A549 treated with AZD9567 at 1 μM for 4 hours (cell line): ENCODE results near the gene VTI1B. TPM values are rescaled to one million over a fixed set of nuclear protein-coding genes. Genes with fewer than 3 reads are reported as not detected.

Experiments used
- total RNA-seq: library from RNA; stranded (reverse); fragments of 200-300 nt; extraction: Qiagen RNA extraction; gene quantifications from 5 replicates; pipeline ENCODE4 v1.2.3, GENCODE V29; 2022; ENCODE audit not compliant: insufficient read depth

Gene VTI1B, protein sequence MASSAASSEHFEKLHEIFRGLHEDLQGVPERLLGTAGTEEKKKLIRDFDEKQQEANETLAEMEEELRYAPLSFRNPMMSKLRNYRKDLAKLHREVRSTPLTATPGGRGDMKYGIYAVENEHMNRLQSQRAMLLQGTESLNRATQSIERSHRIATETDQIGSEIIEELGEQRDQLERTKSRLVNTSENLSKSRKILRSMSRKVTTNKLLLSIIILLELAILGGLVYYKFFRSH
- total RNA-seq: 71.8 to 90.6 TPM (median 89.2 TPM) in 5 replicates

GRCh38 chr14:67674480-67675218 lies at the start of gene VTI1B:
Gene VTI1B (minus strand): TSS chr14:67674632. CDS start chr14:67674489, 143 bp downstream.

GRCh38 chr14:67701492-67701891 lies 27.1 kb upstream of the VTI1B start, which contains the start of gene RDH12:
Gene RDH12 (plus strand): TSS chr14:67701886. CDS start chr14:67722643, 20,757 bp downstream.

DNA sequence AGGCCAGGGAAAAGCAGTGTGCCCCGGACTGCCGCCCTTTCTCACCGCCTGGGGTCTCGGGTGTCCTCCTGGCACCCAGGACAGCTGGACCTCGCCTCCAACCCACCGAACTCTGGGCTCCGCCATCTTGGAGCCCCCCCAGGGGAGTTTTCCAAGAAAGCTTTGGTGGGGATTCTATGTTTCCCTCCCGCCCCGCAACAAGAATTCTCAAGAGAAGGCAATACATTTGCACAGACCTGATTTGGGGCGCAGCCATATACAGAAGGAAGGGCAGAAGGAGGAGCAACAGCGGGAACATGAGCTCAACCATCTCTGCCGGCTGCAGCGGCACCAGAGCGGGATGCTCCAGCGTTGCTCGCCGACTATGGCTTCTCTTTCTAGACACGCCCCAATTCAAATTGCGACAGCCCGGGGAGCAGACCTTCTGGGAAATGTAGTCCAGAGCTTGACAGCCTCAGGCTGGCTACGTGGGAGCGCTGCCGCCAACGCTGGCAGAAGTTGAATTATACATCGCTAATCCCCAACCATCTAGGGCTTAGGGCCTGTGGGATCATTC lies 21.0 kb upstream of the VTI1B start, which contains the start of gene RDH11:
Gene RDH11 (minus strand): TSS at position 371 of the 556 bp plus-strand sequence. CDS start 61 bp downstream, at position 310.

DNA sequence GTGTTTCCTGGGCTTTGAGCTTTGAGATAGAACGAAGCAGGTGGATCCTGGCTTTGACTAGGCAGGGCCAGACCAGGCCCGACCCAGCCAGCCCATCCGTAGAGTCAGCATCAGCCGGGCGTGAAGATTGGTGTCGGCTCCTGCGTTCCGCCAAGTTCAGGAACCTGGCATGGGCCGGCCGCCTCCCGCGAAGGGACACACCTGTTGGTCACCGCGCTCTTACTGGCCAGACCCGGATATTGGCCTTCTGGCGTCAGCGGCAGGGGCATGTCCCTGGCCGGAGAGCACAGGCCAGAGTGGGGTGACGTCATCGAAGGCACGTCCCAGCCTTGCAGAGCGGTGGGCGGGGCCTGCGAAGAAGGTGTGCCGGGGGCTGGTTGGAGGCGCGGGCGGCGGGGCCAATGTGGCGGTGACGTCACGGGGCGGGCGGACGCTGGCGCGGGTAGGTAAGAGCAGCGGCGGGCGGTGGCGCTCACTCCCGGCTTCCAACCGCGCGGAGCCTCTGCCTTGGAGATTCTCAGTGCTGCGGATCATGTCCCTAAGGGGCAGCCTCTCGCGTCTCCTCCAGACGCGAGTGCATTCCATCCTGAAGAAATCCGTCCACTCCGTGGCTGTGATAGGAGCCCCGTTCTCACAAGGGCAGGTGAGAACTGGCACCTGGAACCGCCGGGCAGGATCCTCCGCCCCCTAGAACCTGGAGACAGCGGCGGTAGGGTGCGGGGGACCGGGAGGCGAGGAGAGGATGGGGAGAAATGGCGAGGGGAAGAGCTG lies 54.8 kb downstream of the VTI1B start, which contains the start of gene ARG2:
Gene ARG2 (plus strand): TSS at position 475 of the 771 bp plus-strand sequence. CDS start 58 bp downstream, at position 533.

DNA sequence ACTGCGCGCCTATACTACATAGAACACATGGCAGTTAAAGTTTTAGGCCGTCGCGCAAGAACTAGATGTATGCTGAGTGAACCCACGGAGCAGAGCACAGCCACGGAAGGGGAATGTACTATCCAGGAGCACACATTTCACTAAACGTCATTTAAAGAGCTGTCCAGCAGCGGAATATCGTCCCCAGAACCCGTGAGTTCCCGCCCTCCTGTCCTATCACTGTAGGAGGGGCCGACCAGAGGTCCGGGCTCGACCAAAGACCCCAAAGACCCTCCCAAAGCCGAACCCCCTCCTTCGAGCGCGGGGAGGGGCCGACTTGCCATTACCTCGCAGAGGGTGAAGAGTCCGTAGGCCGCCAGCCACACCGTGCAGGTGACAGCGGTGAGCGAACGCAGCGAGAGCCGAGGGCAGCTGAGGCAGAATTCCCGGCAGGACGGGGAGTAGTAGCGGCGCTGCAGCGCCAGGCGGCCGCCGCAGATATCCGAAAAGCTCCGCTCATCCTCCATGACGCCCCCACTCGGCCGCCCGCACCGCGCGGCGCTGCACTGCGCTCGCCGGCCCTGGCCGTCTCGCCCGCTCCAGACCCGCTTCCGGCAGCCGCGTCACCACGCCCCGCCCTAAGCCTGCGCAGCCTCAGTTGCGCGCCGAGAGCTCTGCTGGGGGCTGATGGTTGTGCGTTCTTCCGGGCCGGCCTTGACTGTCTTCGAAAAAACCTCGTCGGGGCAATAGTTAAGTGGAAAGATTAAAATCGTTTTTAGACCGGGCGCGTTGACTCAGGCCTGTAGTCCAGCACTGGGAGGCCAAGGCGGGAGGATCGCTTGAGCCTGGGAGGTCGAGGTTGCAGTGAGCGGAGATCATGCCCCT lies 74.5 kb downstream of the VTI1B start, which contains the start of gene PIGH:
Gene PIGH (minus strand): TSS at position 571 of the 864 bp plus-strand sequence. CDS start 65 bp downstream, at position 506.

Other genes starting within 250 kb of the VTI1B start
- gene TMEM229B, start 185.9 kb downstream of the VTI1B start, total RNA-seq: 0.14 to 0.22 TPM (median 0.17 TPM) in 4 of 5 replicates, not detected in the other
- 3.3 to 4.3 TPM (median 3.6 TPM) in 5 replicates for gene PLEKHH1, start 141.3 kb downstream of the VTI1B start, total RNA-seq
- 17.5 to 23.3 TPM (median 23.0 TPM) in 5 replicates for gene PIGH, start 74.4 kb downstream of the VTI1B start, total RNA-seq
- gene ARG2, start 54.7 kb downstream of the VTI1B start, total RNA-seq: 1.4 to 3.9 TPM (median 2.2 TPM) in 5 replicates
- gene RDH11, start 21.1 kb upstream of the VTI1B start, total RNA-seq: 55.9 to 60.6 TPM (median 59.2 TPM) in 5 replicates
- 0.06 TPM in 1 of 5 replicates, not detected in the others for gene RDH12, start 27.3 kb upstream of the VTI1B start, total RNA-seq
- 4.8 to 5.6 TPM (median 5.2 TPM) in 5 replicates for gene ZFYVE26, start 142.0 kb upstream of the VTI1B start, total RNA-seq
- gene RAD51B, start 145.1 kb upstream of the VTI1B start, total RNA-seq: 3.1 to 6.1 TPM (median 4.5 TPM) in 5 replicates